ENCODE data around the gene RGS16. TPM values are rescaled to one million over a fixed set of nuclear protein-coding genes. Genes with fewer than 3 reads are reported as not detected.

The RGS16 gene
- polyA plus RNA-seq, 1 donor = 5.5 TPM

GRCh38 chr1:182584746-182585145 is 19.4 kb downstream of the RGS16 start:
- DNase-seq (ENCODE audit: low read depth) = no peak

GRCh38 chr1:182580736-182581135 is 23.5 kb downstream of the RGS16 start:
- DNase-seq (ENCODE audit: low read depth) = no peak

DNA sequence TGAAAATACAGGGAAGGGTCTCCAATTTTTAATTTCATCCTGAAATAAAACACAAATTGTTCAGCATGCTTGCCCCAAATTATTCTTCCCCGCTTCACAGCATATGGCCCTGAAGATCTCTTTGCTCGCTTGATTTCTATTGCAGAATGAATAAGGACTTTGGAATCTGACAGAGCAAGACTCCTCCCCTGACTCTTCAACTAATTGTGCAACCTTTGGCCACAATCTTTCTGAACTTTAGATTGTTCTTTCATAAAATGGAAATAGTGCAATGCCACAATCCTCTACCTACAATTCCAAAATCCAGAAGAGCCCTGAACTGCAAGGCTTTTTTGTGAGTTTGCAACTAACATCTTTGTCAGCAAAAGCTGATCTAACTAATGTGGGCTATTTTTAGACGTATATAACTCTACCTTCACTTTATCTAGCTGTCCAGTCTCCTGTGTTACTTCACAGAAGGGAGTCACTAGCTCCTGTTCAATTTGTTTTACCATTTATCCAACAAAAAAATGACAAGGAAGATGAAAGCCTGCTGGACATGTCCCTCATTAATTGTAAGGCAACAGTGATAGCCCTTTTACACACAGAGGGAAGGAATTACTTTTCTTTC is 28.5 kb downstream of the RGS16 start:
- DNase-seq (ENCODE audit: low read depth) = no peak

GRCh38 chr1:182574156-182574555 is 30.0 kb downstream of the RGS16 start:
- DNase-seq (ENCODE audit: low read depth) = no peak

DNA sequence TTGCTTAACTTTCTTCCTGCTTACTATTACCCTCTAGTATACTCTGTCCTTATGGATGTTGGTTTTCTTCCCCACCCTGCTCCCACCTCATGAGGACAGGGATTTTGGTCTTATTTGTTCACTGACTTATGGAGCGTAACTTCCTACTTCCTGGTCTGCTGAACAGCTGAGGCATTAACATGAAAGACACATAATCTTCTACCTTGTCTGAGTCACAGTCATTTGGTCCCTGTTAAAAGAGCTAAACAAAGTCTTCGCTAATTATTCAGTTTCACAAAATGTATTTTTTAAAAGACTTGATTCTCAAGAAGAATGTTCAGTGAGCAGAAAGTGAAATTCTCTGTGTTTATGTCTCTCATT is 33.6 kb downstream of the RGS16 start:
- DNase-seq (ENCODE audit: low read depth) = no peak

GRCh38 chr1:182569939-182570610 is 34.1 kb downstream of the RGS16 start:
- no peak for DNase-seq (ENCODE audit: low read depth)

DNA sequence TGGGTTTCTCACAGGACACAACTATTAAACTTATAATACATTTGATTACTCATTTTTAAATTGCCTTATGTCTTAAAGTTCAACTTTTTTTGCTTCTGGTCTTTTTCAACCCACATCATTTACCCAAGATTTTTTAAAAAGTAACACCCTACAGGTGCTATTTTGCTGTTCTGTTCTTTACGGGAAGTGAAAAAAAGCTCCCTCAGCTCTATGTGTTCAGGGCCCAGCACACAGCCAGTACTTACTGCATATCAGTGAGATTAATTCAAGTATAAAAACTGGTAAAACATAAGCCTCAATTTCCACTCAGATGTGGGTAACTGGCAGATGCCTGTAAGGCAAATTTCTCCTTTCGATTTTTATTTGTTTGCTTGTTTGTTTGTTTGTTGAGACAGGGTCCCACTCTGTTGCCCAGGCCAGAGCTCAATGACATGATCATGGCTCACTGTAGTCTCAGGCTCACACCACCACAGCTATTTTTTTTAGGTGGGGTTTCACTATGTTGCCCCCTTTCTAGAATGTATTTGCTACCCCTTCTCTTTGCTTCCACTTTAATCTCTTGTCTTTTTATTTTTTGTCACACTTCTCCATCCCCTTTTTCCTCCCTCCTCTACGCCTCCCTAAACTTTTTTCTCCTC is 35.4 kb downstream of the RGS16 start:
- no peak for DNase-seq (ENCODE audit: low read depth)

DNA sequence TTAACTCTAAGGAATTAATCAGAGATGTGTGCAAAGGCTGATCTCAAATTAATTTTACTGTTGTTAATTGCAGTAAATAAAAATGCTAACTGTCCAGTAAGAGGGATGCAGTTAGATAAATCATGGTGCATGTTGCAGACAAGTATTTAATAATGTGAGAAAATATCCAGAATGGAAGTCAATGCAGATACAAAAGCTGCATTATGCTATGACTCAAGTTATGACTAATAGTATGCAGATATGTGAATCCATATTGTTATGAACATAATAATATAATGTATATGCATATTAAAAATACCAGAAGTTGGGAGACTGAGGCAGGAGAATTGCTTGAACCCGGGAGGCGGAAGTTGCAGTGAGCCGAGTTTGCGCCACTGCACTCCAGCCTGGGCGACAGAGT is 36.6 kb downstream of the RGS16 start:
- no peak for DNase-seq (ENCODE audit: low read depth)

DNA sequence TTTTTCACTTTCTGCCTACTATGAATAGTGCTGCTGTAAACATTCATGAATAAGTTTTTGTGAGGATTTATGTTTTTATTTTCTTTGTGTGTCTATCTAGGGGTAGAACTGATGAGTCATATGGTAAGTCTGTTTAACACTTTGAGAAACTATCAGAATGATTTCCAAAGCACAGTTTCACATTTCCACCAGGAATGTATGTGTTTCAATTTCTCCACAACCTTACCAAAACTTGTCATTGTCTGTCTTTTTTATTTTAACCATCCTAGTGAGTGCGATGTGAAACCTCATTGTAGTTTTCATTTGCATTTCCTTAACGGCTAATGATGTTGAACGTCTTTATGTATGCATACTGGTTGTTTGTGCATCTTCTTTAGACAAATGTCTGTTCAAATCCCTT is 38.7 kb downstream of the RGS16 start:
- DNase-seq (ENCODE audit: low read depth) = no peak

DNA sequence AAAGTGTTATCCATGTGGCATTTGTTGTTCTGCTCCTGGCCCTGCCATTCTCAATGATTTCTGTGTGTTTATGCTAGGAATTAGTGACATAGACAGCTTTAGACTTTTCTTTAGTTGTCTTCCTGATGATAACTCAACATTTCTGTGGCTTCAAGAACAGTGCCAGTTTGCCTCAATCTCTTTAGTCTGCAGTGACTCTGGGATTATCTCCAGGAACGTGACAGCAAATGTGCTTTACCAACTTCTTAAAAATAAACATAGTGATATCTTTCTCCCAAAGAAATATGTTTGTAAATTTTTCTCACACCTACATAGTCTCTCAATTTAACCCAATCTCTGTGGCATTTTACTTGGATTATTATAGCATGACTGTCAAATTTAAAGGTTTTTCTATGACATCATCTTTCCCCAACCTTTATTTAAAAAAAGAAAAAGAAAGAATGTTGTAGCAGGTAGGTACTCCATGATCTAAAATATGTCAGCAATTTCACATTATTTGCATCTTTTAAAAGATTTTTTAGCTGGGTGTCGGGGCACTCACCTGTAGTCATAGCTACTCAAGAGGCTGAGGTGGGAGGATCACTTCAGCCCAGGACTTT is 39.7 kb downstream of the RGS16 start:
- DNase-seq (ENCODE audit: low read depth) = no peak

DNA sequence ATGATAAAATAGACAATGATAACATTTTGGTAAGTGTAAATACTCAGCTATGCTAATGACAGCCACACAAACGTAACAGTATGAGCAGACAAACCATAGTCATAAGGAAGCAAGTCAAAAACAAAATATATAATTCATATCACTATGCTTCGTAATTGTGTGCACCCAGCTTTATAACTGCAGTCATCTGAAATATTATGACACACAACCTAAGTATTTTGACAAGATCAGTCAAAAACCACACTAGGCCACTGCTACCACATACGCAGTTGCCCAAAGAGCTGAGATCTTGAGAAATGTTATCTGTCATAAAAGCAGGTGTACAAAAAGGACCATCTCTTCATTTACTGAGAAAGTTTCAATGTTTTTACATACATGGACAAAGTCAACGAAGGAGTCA is 41.1 kb downstream of the RGS16 start:
- no peak for DNase-seq (ENCODE audit: low read depth)

DNA sequence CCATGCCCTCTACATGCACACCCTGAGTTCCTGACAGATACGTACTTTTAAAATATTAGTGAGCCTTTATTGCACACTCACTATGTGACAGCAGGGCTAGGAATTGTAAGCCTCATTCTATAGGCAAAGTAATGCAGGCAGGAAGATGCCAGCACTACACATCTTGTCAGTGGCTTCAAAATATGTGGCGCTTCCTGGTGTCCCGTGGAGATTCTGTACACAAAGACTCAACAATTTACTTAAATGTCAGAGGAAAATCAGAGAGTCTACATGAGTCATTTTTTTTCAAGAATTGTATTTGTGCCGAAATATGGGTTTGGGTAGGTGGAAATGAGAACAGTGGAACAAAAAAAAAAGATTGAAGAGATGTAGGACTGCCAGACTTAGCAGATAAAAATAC is 42.7 kb downstream of the RGS16 start:
- DNase-seq (ENCODE audit: low read depth) = no peak

- no peak for DNase-seq (ENCODE audit: low read depth)
Observed at GRCh38 chr1:182560392-182560984, 43.7 kb downstream of the RGS16 start.

DNA sequence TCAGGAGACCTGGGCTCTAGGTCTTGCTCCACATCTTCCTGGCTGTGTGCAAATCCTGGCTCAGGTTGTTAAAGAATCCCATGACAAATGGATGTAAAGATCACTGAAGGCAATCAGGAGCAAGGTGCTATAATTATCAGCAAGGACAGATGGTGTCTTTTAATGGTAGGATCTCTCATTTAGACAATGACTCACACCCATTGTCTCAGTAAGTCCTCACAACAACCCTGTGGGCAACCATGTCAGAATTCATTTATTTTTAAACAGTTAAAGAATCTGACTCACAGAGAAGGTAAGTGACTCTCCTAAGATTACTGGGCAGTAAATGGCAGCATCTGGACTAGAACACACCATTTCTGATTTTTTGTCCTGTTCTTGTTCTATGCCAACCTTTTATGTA is 47.9 kb downstream of the RGS16 start:
- DNase-seq (ENCODE audit: low read depth) = no peak

DNA sequence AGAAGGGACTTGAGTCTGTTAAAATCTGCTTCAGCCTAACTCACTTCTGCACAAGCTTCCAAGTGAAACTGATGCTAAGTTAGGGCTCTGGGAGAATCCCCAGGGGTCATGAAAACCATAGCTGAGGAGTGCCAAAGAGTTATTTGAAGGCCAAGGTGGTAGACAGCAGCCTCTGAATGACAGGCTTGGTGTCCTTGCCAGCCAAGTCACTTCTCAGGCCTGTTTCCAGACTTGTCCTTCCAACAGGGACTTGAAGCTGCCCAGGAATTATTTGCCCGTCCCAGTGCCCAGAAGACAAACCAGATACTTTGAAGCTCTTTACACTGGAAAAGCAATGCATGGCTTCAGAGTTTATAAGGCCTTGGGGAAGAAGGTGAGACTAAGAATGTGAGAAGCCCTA is 48.7 kb downstream of the RGS16 start:
- DNase-seq (ENCODE audit: low read depth) = no peak

- DNase-seq (ENCODE audit: low read depth) = no peak
Observed at GRCh38 chr1:182552527-182552926, 51.7 kb downstream of the RGS16 start.

DNA sequence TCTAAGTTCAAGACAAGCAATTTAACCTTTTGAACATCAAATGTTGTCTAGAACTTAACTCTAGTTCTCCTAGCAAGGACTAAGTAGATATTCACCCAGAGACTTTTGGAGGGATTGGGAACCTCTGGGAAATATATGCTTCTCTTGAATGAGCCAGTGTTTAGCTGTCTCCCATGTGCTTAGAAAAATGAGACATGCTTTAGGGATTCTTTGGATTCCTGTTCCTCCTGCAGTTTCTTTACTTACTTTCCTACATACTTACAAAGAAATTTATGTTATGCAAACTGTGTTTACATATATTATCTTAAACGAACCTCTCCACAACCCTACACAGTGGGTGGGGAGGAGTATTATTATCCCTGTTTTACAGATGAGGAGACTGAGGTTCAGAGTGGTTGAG is 54.4 kb downstream of the RGS16 start:
- DNase-seq (ENCODE audit: low read depth) = no peak

DNA sequence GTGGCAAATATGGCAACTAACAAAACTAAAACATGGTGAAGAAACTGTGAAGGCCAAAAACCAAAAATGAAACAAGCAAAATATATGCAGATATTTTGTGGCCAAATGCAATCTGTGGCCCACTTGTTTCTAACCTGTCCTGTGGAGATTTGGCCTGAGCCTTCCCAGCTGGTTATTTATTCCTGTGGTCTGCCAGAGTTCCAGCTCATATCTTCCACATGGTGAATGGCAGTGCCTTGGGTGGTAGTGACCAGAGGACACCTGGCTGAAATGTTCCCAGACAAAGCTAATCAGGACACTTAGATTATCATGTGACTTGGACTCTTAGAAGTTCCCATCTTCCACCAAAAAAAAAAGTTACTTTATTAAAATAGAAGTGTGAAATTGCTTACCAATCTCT is 54.8 kb downstream of the RGS16 start:
- no peak for DNase-seq (ENCODE audit: low read depth)
